Measurements from ENCODE around the gene ZDHHC14.

The ZDHHC14 gene

DNA sequence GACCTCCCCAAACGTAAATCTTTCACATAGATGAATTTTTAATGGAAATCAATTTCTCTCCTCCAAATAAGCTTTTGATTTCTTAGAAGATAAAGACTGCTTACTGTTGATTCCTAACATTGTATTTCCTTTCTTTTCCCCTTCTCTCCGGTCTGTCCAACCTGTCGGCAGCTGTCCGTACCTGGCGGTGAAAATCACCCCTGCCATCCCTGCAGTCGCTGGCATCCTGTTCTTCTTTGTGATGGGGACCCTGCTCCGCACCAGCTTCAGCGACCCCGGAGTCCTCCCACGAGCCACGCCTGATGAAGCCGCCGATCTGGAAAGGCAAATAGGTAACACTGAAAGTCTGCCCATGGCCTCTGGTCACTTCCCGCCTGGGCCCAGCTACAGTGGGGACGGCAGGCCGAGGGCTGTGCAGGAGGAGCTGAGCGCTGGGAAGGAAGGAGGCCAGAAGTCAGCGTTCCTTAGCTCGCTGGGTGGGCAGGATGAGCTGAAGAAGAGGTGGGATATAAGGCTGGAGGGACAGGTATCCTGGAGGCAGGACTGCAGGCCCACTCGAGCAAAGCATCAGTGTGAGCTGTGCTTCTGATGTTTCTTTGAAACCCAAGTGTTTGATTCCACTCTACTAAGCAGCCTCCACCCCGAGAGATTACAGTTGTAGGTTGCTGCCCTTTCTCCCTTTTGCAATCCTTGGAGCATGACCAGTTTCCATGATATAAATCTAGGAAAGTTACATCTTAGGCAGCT, 161.6 kb downstream of the ZDHHC14 start:
- no peak for TF ChIP-seq EZH2 (optimal IDR thresholded peaks at IDR 0.05; ENCODE audit: low read depth, low read length)
- TF ChIP-seq, protein P1, sequence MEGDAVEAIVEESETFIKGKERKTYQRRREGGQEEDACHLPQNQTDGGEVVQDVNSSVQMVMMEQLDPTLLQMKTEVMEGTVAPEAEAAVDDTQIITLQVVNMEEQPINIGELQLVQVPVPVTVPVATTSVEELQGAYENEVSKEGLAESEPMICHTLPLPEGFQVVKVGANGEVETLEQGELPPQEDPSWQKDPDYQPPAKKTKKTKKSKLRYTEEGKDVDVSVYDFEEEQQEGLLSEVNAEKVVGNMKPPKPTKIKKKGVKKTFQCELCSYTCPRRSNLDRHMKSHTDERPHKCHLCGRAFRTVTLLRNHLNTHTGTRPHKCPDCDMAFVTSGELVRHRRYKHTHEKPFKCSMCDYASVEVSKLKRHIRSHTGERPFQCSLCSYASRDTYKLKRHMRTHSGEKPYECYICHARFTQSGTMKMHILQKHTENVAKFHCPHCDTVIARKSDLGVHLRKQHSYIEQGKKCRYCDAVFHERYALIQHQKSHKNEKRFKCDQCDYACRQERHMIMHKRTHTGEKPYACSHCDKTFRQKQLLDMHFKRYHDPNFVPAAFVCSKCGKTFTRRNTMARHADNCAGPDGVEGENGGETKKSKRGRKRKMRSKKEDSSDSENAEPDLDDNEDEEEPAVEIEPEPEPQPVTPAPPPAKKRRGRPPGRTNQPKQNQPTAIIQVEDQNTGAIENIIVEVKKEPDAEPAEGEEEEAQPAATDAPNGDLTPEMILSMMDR (IDR thresholded peaks at IDR 0.05; ENCODE audit: low read length): no peak
- TF ChIP-seq EZH2phosphoT487 (IDR thresholded peaks at IDR 0.05; ENCODE audit: low read length): no peak
- H3K36me3 ChIP-seq (replicated peaks; ENCODE audit: insufficient read depth, low read length): no peaks in the 10 kb centered on the region
- DNase-seq: no peak
- no peaks in the 10 kb centered on the region for H3F3A ChIP-seq (ENCODE audit: insufficient read depth, low read length)
- no peak overlapping the region for H3K27ac ChIP-seq (ENCODE audit: low read length)
- H3K4me3 ChIP-seq (ENCODE audit: low read length): no peak overlapping the region
- H3K9me2 ChIP-seq (replicated peaks; ENCODE audit: insufficient read depth, low read length): no peaks in the 10 kb centered on the region
- H3K9me3 ChIP-seq (replicated peaks; ENCODE audit: insufficient read depth, low read length): no peaks in the 10 kb centered on the region
- H2AFZ ChIP-seq (ENCODE audit: low read length): no peak overlapping the region
- no peaks in the 10 kb centered on the region for H3K4me1 ChIP-seq (ENCODE audit: low read length)
- H3K9ac ChIP-seq (ENCODE audit: low read length): no peak overlapping the region
- H3K27me3 ChIP-seq (replicated peaks; ENCODE audit: insufficient read depth, low read length): no peaks in the 10 kb centered on the region
- H4K20me1 ChIP-seq (ENCODE audit: insufficient read depth, low read length): no peaks in the 10 kb centered on the region
- no peak overlapping the region for H3K4me2 ChIP-seq (ENCODE audit: low read depth, low read length)
- H3K79me2 ChIP-seq (ENCODE audit: low read length): no peaks in the 10 kb centered on the region

DNA sequence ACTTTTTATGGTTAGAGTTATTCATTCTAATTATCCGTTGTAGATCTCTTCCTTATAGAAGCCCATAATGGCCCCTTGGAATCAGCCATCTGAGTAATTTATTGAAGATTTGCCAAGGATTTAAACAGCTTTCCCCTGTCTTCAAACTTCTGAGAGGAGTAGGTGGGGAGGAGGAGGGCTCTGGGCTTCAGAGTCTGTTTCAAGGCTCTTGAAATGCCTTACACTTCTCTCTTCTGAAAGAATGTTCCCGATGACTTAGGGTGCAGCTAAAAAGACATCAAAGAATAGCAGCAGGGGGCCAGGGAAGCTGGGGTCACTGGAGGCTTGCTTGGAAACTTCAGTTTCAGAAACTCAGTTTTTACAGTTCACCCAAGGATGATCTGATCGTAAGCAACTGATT, 165.3 kb downstream of the ZDHHC14 start:
- no peak overlapping the region for H3K27ac ChIP-seq (ENCODE audit: low read length)
- H3K9ac ChIP-seq (ENCODE audit: low read length): no peak overlapping the region
- no peaks in the 10 kb centered on the region for H3F3A ChIP-seq (ENCODE audit: insufficient read depth, low read length)
- H3K4me3 ChIP-seq (ENCODE audit: low read length): no peak overlapping the region
- H3K9me2 ChIP-seq (replicated peaks; ENCODE audit: insufficient read depth, low read length): no peaks in the 10 kb centered on the region
- no peaks in the 10 kb centered on the region for H3K36me3 ChIP-seq (replicated peaks; ENCODE audit: insufficient read depth, low read length)
- H3K4me1 ChIP-seq (ENCODE audit: low read length): no peaks in the 10 kb centered on the region
- no peaks in the 10 kb centered on the region for H3K9me3 ChIP-seq (replicated peaks; ENCODE audit: insufficient read depth, low read length)
- no peak overlapping the region for H3K4me2 ChIP-seq (ENCODE audit: low read depth, low read length)
- no peaks in the 10 kb centered on the region for H4K20me1 ChIP-seq (ENCODE audit: insufficient read depth, low read length)
- H2AFZ ChIP-seq (ENCODE audit: low read length): no peak overlapping the region
- TF ChIP-seq EZH2phosphoT487 (IDR thresholded peaks at IDR 0.05; ENCODE audit: low read length) (no peak), EZH2 (optimal IDR thresholded peaks at IDR 0.05; ENCODE audit: low read depth, low read length) (no peak)
- TF ChIP-seq, protein P1 (IDR thresholded peaks at IDR 0.05; ENCODE audit: low read length): no peak
- no peak for DNase-seq
- no peaks in the 10 kb centered on the region for H3K27me3 ChIP-seq (replicated peaks; ENCODE audit: insufficient read depth, low read length)
- no peaks in the 10 kb centered on the region for H3K79me2 ChIP-seq (ENCODE audit: low read length)

DNA sequence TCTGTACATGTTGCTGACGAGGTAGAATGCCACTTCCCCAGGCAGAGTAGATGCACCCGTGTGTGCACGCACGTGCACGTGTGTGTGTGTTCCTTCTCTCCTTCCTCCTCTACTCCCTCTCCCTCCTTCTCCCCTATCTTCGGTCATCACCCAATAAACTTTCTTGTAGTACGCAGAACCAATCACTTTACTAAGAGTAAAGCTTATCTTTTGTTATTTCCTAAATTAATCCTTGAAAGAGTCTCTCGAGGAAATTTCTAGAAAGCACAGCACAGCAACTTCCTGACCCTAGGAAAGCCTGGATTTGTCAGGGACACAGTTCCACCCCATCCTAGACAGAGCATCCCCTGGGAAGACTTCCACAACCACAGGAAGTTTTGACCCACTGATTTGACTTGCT, 166.1 kb downstream of the ZDHHC14 start:
- no peak overlapping the region for H3K4me2 ChIP-seq (ENCODE audit: low read depth, low read length)
- H3K9ac ChIP-seq (ENCODE audit: low read length): no peak overlapping the region
- no peaks in the 10 kb centered on the region for H3K36me3 ChIP-seq (replicated peaks; ENCODE audit: insufficient read depth, low read length)
- no peak overlapping the region for H2AFZ ChIP-seq (ENCODE audit: low read length)
- no peaks in the 10 kb centered on the region for H3K4me1 ChIP-seq (ENCODE audit: low read length)
- H3K4me3 ChIP-seq (ENCODE audit: low read length): no peak overlapping the region
- no peaks in the 10 kb centered on the region for H3K9me2 ChIP-seq (replicated peaks; ENCODE audit: insufficient read depth, low read length)
- H4K20me1 ChIP-seq (ENCODE audit: insufficient read depth, low read length): no peaks in the 10 kb centered on the region
- TF ChIP-seq, protein P1 (IDR thresholded peaks at IDR 0.05; ENCODE audit: low read length): no peak
- no peak for TF ChIP-seq EZH2phosphoT487 (IDR thresholded peaks at IDR 0.05; ENCODE audit: low read length)
- TF ChIP-seq EZH2 (optimal IDR thresholded peaks at IDR 0.05; ENCODE audit: low read depth, low read length): no peak
- H3K79me2 ChIP-seq (ENCODE audit: low read length): no peaks in the 10 kb centered on the region; the same call in 1 of the 2 replicates
- no peaks in the 10 kb centered on the region for H3F3A ChIP-seq (ENCODE audit: insufficient read depth, low read length)
- H3K27me3 ChIP-seq (replicated peaks; ENCODE audit: insufficient read depth, low read length): no peaks in the 10 kb centered on the region
- DNase-seq: no peak
- H3K27ac ChIP-seq (ENCODE audit: low read length): no peak overlapping the region
- no peaks in the 10 kb centered on the region for H3K9me3 ChIP-seq (replicated peaks; ENCODE audit: insufficient read depth, low read length)
